Measurements from ENCODE around the gene ENPP3.

The ENPP3 gene

GRCh38 chr6:131756039-131756438 lies 118.9 kb downstream of the ENPP3 start:
- no peak overlapping the region for H2AFZ ChIP-seq (ENCODE audit: low read depth, low read length)

GRCh38 chr6:131758920-131759319 lies 121.8 kb downstream of the ENPP3 start:
- Histone ChIP-seq H3K36me3 (ENCODE audit: insufficient read depth, low read length) (no peaks in the 10 kb centered on the region), H3K9me3 (ENCODE audit: low read length) (peaks cover 2% of the 10 kb centered on the region), H2AFZ (ENCODE audit: low read depth, low read length) (no peak overlapping the region), H3K4me3 (ENCODE audit: low read length) (no peak overlapping the region), H3K4me1 (ENCODE audit: insufficient read depth, low read length) (no peaks in the 10 kb centered on the region), H3K27me3 (ENCODE audit: insufficient read depth, low read length) (no peaks in the 10 kb centered on the region)

More at GRCh38 chr6:131756039-131756438, 118.9 kb downstream of the ENPP3 start:
- no peaks in the 10 kb centered on the region for H3K36me3 ChIP-seq (ENCODE audit: insufficient read depth, low read length)
- H3K27me3 ChIP-seq (ENCODE audit: insufficient read depth, low read length), result no peaks in the 10 kb centered on the region
- H3K4me3 ChIP-seq (ENCODE audit: low read length), result no peak overlapping the region
- peaks cover 2% of the 10 kb centered on the region for H3K9me3 ChIP-seq (ENCODE audit: low read length)
- H3K4me1 ChIP-seq (ENCODE audit: insufficient read depth, low read length), result no peaks in the 10 kb centered on the region

- Histone ChIP-seq H3K4me3 (ENCODE audit: low read length) (no peak overlapping the region), H3K9me3 (ENCODE audit: low read length) (no peaks in the 10 kb centered on the region), H3K36me3 (ENCODE audit: insufficient read depth, low read length) (no peaks in the 10 kb centered on the region), H3K27me3 (ENCODE audit: insufficient read depth, low read length) (no peaks in the 10 kb centered on the region), H3K4me1 (ENCODE audit: insufficient read depth, low read length) (no peaks in the 10 kb centered on the region), H2AFZ (ENCODE audit: low read depth, low read length) (no peak overlapping the region)
Observed at GRCh38 chr6:131761060-131761761, 124.1 kb downstream of the ENPP3 start.

- Histone ChIP-seq H3K4me1 (ENCODE audit: insufficient read depth, low read length) (no peaks in the 10 kb centered on the region), H3K27me3 (ENCODE audit: insufficient read depth, low read length) (no peaks in the 10 kb centered on the region), H3K9me3 (ENCODE audit: low read length) (no peaks in the 10 kb centered on the region), H2AFZ (ENCODE audit: low read depth, low read length) (no peak overlapping the region), H3K4me3 (ENCODE audit: low read length) (no peak overlapping the region), H3K36me3 (ENCODE audit: insufficient read depth, low read length) (no peaks in the 10 kb centered on the region)
Observed at GRCh38 chr6:131761762-131762067, 124.6 kb downstream of the ENPP3 start.

GRCh38 chr6:131762984-131763383 lies 125.9 kb downstream of the ENPP3 start:
- no peaks in the 10 kb centered on the region for H3K27me3 ChIP-seq (ENCODE audit: insufficient read depth, low read length)
- no peaks in the 10 kb centered on the region for H3K9me3 ChIP-seq (ENCODE audit: low read length)
- no peaks in the 10 kb centered on the region for H3K36me3 ChIP-seq (ENCODE audit: insufficient read depth, low read length)
- no peak overlapping the region for H3K4me3 ChIP-seq (ENCODE audit: low read length)
- no peak overlapping the region for H2AFZ ChIP-seq (ENCODE audit: low read depth, low read length)
- no peaks in the 10 kb centered on the region for H3K4me1 ChIP-seq (ENCODE audit: insufficient read depth, low read length)

GRCh38 chr6:131763749-131764148 lies 126.6 kb downstream of the ENPP3 start:
- Histone ChIP-seq H3K27me3 (ENCODE audit: insufficient read depth, low read length) (no peaks in the 10 kb centered on the region), H3K4me3 (ENCODE audit: low read length) (no peak overlapping the region)

GRCh38 chr6:131764350-131764749 lies 127.2 kb downstream of the ENPP3 start:
- Histone ChIP-seq H2AFZ (ENCODE audit: low read depth, low read length) (no peak overlapping the region), H3K27me3 (ENCODE audit: insufficient read depth, low read length) (no peaks in the 10 kb centered on the region), H3K4me1 (ENCODE audit: insufficient read depth, low read length) (no peaks in the 10 kb centered on the region), H3K9me3 (ENCODE audit: low read length) (no peaks in the 10 kb centered on the region), H3K36me3 (ENCODE audit: insufficient read depth, low read length) (no peaks in the 10 kb centered on the region), H3K4me3 (ENCODE audit: low read length) (no peak overlapping the region)

More at GRCh38 chr6:131763749-131764148, 126.6 kb downstream of the ENPP3 start:
- H2AFZ ChIP-seq (ENCODE audit: low read depth, low read length), result no peak overlapping the region
- H3K4me1 ChIP-seq (ENCODE audit: insufficient read depth, low read length), result no peaks in the 10 kb centered on the region
- no peaks in the 10 kb centered on the region for H3K36me3 ChIP-seq (ENCODE audit: insufficient read depth, low read length)
- no peaks in the 10 kb centered on the region for H3K9me3 ChIP-seq (ENCODE audit: low read length)

- no peak overlapping the region for H2AFZ ChIP-seq (ENCODE audit: low read depth, low read length)
- no peaks in the 10 kb centered on the region for H3K4me1 ChIP-seq (ENCODE audit: insufficient read depth, low read length)
- H3K27me3 ChIP-seq (ENCODE audit: insufficient read depth, low read length), result no peaks in the 10 kb centered on the region
- no peaks in the 10 kb centered on the region for H3K9me3 ChIP-seq (ENCODE audit: low read length)
- no peaks in the 10 kb centered on the region for H3K36me3 ChIP-seq (ENCODE audit: insufficient read depth, low read length)
- H3K4me3 ChIP-seq (ENCODE audit: low read length), result no peak overlapping the region
Observed at GRCh38 chr6:131765081-131765803, 128.1 kb downstream of the ENPP3 start.

GRCh38 chr6:131765804-131766135 lies 128.7 kb downstream of the ENPP3 start:
- no peaks in the 10 kb centered on the region for H3K36me3 ChIP-seq (ENCODE audit: insufficient read depth, low read length)
- no peaks in the 10 kb centered on the region for H3K27me3 ChIP-seq (ENCODE audit: insufficient read depth, low read length)

GRCh38 chr6:131766631-131767030 lies 129.5 kb downstream of the ENPP3 start:
- H3K9me3 ChIP-seq (ENCODE audit: low read length), result no peaks in the 10 kb centered on the region
- H3K4me3 ChIP-seq (ENCODE audit: low read length), result no peak overlapping the region
- no peak overlapping the region for H2AFZ ChIP-seq (ENCODE audit: low read depth, low read length)
- no peaks in the 10 kb centered on the region for H3K36me3 ChIP-seq (ENCODE audit: insufficient read depth, low read length)
- H3K27me3 ChIP-seq (ENCODE audit: insufficient read depth, low read length), result no peaks in the 10 kb centered on the region
- no peaks in the 10 kb centered on the region for H3K4me1 ChIP-seq (ENCODE audit: insufficient read depth, low read length)

More at GRCh38 chr6:131765804-131766135, 128.7 kb downstream of the ENPP3 start:
- H3K9me3 ChIP-seq (ENCODE audit: low read length), result no peaks in the 10 kb centered on the region
- no peak overlapping the region for H2AFZ ChIP-seq (ENCODE audit: low read depth, low read length)
- H3K4me3 ChIP-seq (ENCODE audit: low read length), result no peak overlapping the region
- no peaks in the 10 kb centered on the region for H3K4me1 ChIP-seq (ENCODE audit: insufficient read depth, low read length)

GRCh38 chr6:131768964-131769363 lies 131.9 kb downstream of the ENPP3 start:
- no peaks in the 10 kb centered on the region for H3K4me1 ChIP-seq (ENCODE audit: insufficient read depth, low read length)
- H3K36me3 ChIP-seq (ENCODE audit: insufficient read depth, low read length), result no peaks in the 10 kb centered on the region

GRCh38 chr6:131769385-131770141 lies 132.5 kb downstream of the ENPP3 start:
- Histone ChIP-seq H3K4me1 (ENCODE audit: insufficient read depth, low read length) (no peaks in the 10 kb centered on the region), H3K9me3 (ENCODE audit: low read length) (no peaks in the 10 kb centered on the region), H3K4me3 (ENCODE audit: low read length) (no peak overlapping the region), H3K27me3 (ENCODE audit: insufficient read depth, low read length) (no peaks in the 10 kb centered on the region), H2AFZ (ENCODE audit: low read depth, low read length) (no peak overlapping the region), H3K36me3 (ENCODE audit: insufficient read depth, low read length) (no peaks in the 10 kb centered on the region)

More at GRCh38 chr6:131768964-131769363, 131.9 kb downstream of the ENPP3 start:
- Histone ChIP-seq H3K4me3 (ENCODE audit: low read length) (no peak overlapping the region), H3K9me3 (ENCODE audit: low read length) (no peaks in the 10 kb centered on the region), H3K27me3 (ENCODE audit: insufficient read depth, low read length) (no peaks in the 10 kb centered on the region), H2AFZ (ENCODE audit: low read depth, low read length) (no peak overlapping the region)

GRCh38 chr6:131770776-131771175 lies 133.7 kb downstream of the ENPP3 start:
- Histone ChIP-seq H3K36me3 (ENCODE audit: insufficient read depth, low read length) (no peaks in the 10 kb centered on the region), H3K9me3 (ENCODE audit: low read length) (no peaks in the 10 kb centered on the region), H3K4me1 (ENCODE audit: insufficient read depth, low read length) (no peaks in the 10 kb centered on the region), H2AFZ (ENCODE audit: low read depth, low read length) (no peak overlapping the region), H3K4me3 (ENCODE audit: low read length) (no peak overlapping the region), H3K27me3 (ENCODE audit: insufficient read depth, low read length) (no peaks in the 10 kb centered on the region)

Data from neuron (in vitro differentiated cells).